Fibroblast of the aortic adventitia (primary cell): ENCODE data around the gene IL1RAPL2. TPM values are rescaled to one million over a fixed set of nuclear protein-coding genes. Genes with fewer than 3 reads are reported as not detected.

Experiments used
- DNase-seq: peaks from one replicate; pipeline ENCODE4 v3.0.0-alpha.2; 2010; ENCODE audit warnings: low read depth
- H3K4me3 ChIP-seq: 2 replicates; pipeline ENCODE4 v1.5.1; 2011; ENCODE audit warnings: low read depth, mild to moderate bottlenecking, control low read depth, low read length, moderate library complexity
- CTCF ChIP-seq: IDR thresholded peaks from 2 replicates; pipeline ENCODE4 v1.5.1; 2011; ENCODE audit warnings: mild to moderate bottlenecking, low read length, control low read depth, inconsistent platforms; ENCODE audit not compliant: insufficient read depth
- total RNA-seq: library from RNA; depleted of rRNA; stranded (reverse); fragments of >200 nt; gene quantifications from 2 replicates; pipeline ENCODE4 v1.2.3, GENCODE V29; 2012; ENCODE audit warnings: low replicate concordance

The IL1RAPL2 gene
- total RNA-seq, 1 donor: 0.27 TPM

- no peak for TF ChIP-seq CTCF
- DNase-seq: no peak
- no peak overlapping the region for H3K4me3 ChIP-seq
Observed at GRCh38 chrX:105461016-105461415, 895.0 kb downstream of the IL1RAPL2 start.

GRCh38 chrX:105462186-105462585 is 896.2 kb downstream of the IL1RAPL2 start:
- TF ChIP-seq CTCF: no peak
- no peak overlapping the region for H3K4me3 ChIP-seq
- DNase-seq: peak; percentile 40

- peak; percentile 18 for DNase-seq
- no peak for TF ChIP-seq CTCF
- no peak overlapping the region for H3K4me3 ChIP-seq
Observed at GRCh38 chrX:105463473-105463872, 897.5 kb downstream of the IL1RAPL2 start.

GRCh38 chrX:105464618-105465017 is 898.6 kb downstream of the IL1RAPL2 start:
- no peak overlapping the region for H3K4me3 ChIP-seq
- TF ChIP-seq CTCF: no peak
- DNase-seq: no peak

- no peak for TF ChIP-seq CTCF
- peak; percentile 44 for DNase-seq
- no peak overlapping the region for H3K4me3 ChIP-seq
Observed at GRCh38 chrX:105468741-105469140, 902.7 kb downstream of the IL1RAPL2 start.

GRCh38 chrX:105471597-105471996 is 905.6 kb downstream of the IL1RAPL2 start:
- DNase-seq: no peak
- TF ChIP-seq CTCF: no peak
- H3K4me3 ChIP-seq: no peak overlapping the region

- no peak for DNase-seq
- TF ChIP-seq CTCF: no peak
- H3K4me3 ChIP-seq: no peak overlapping the region
Observed at GRCh38 chrX:105475801-105476200, 909.8 kb downstream of the IL1RAPL2 start.
